ENCODE results near the gene SIPA1L3. TPM values are rescaled to one million over a fixed set of nuclear protein-coding genes. Genes with fewer than 3 reads are reported as not detected.

Gene SIPA1L3
- total and polyA plus RNA-seq, 10 of the 15 experiments (the other 5 are each of a cell fraction or from before 2014, with no cell fraction given) = 0.24 to 66.2 (median 19.1) TPM

DNA sequence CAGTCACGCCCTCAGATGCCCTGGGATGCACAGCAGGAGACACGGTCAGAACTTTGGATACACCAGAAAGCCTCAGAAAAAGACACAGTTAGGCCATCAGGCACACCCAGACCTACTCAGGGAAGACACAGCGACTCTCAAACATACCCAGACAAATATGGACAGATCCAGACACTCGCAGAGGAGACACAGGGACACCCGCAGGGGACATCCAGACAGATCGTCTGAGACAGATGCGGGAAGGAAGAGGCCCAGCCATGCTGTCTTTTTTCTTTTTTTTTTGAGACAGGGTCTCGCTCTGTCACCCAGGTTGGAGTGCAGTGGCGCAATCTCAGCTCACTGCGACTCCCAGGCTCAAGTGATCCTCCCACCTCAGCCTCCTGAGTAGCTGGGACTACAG is 312.2 kb downstream of the SIPA1L3 start:
- H2AFZ ChIP-seq (ENCODE audit: control insufficient read depth, low read depth, low read length) = no peak overlapping the region
- TF ChIP-seq PBX3 (IDR thresholded peaks at IDR 0.05; ENCODE audit: insufficient replicate concordance, low read depth, low read length) (no peak), CBX5 (IDR thresholded peaks at IDR 0.05; ENCODE audit: low read depth) (no peak)
- ChIA-PET POLR2A (no interaction called here), SMC1A (ENCODE audit: uncharacterized antibody, unreplicated experiment) (no interaction called here), CTCF (no interaction called here), RAD21 (ENCODE audit: unreplicated experiment) (no interaction called here)
- in situ Hi-C loops (cut with MboI) = no loop called here
- 0 out of 4 replicates have a peak, but pooled peaks cover 0 to 2% of the 10 kb centered on the region in 2 experiments for H3K27me3 ChIP-seq (replicated peaks in 1 of 2; ENCODE audit: control insufficient read depth in 2 of 2, insufficient read depth in 2 of 2, low read length in 1 of 2)
- FAIRE-seq = no peak
- no peak overlapping the region for H3K9ac ChIP-seq (ENCODE audit: control insufficient read depth, insufficient read depth, low read length)
- intact Hi-C loops (cut with micrococcal nuclease; ENCODE audit: unreplicated experiment) = no loop called here
- no peaks in the 10 kb centered on the region for H3K79me2 ChIP-seq (ENCODE audit: control insufficient read depth, insufficient read depth, low read length)
- no peaks in the 10 kb centered on the region for H3K9me3 ChIP-seq (replicated peaks; ENCODE audit: control insufficient read depth, insufficient read depth, low read length)
- no peak overlapping the region for H3K4me3 ChIP-seq
- H3K4me1 ChIP-seq (ENCODE audit: control insufficient read depth, insufficient read depth, low read length) = peaks cover 3% of the 10 kb centered on the region
- no TSS peak for BruUV-seq (replicated peaks)
- ATAC-seq = no peak
- DNase-seq (ENCODE audit: low read depth, low spot score) = no peak
- 77% methylated on average over 10 of the region's 10 CpGs for WGBS (ENCODE audit: insufficient coverage, insufficient replicate concordance, low lambda C conversion rate, missing lambda C conversion rate)
- H3K36me3 ChIP-seq (ENCODE audit: control insufficient read depth in 2 of 2, insufficient read depth in 2 of 2, low read length in 1 of 2) = no peaks in the 10 kb centered on the region
- H3K4me2 ChIP-seq (ENCODE audit: control insufficient read depth, insufficient read depth) = no peak overlapping the region
- H4K20me1 ChIP-seq (ENCODE audit: control insufficient read depth, insufficient read depth) = no peaks in the 10 kb centered on the region
- no peak overlapping the region for H3K27ac ChIP-seq (ENCODE audit: control insufficient read depth, insufficient read depth)

DNA sequence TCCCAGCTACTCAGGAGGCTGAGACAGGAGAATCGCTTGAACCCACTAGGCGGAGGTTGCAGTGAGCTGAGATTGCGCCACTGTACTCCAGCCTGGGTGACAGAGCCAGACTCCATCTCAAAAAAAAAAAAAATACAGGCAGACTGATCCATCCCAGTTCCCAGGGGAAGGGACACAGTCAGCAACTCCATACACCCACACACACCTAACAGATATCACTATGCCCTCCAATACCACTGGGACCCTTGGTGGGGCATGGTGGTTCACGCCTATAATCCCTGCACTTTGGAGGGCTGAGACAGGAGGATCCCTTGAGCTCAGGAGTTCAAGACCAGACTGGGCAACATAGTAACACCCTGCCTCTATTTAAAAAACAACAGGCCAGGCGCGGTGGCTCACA is 314.4 kb downstream of the SIPA1L3 start:
- 0 out of 2 replicates have a peak, but pooled peaks cover 4% of the 10 kb centered on the region for H3K4me1 ChIP-seq (ENCODE audit: control insufficient read depth, insufficient read depth, low read length)
- no peak overlapping the region for H3K27ac ChIP-seq (ENCODE audit: control insufficient read depth, insufficient read depth)
- FAIRE-seq (no peak), DNase-seq (ENCODE audit: low read depth, low spot score) (no peak), ATAC-seq (no peak)
- no peak overlapping the region for H3K9ac ChIP-seq (ENCODE audit: control insufficient read depth, insufficient read depth, low read length)
- ChIA-PET RAD21 (ENCODE audit: unreplicated experiment) (no interaction called here), POLR2A (no interaction called here), SMC1A (ENCODE audit: uncharacterized antibody, unreplicated experiment) (no interaction called here), CTCF (no interaction called here)
- H2AFZ ChIP-seq (ENCODE audit: control insufficient read depth, low read depth, low read length) = no peak overlapping the region
- H3K27me3 ChIP-seq (replicated peaks in 1 of 2; ENCODE audit: control insufficient read depth in 2 of 2, insufficient read depth in 2 of 2, low read length in 1 of 2) = 0 out of 4 replicates have a peak, but pooled peaks cover 0 to 2% of the 10 kb centered on the region in 2 experiments
- intact Hi-C loops (cut with micrococcal nuclease; ENCODE audit: unreplicated experiment) (no loop called here), in situ Hi-C loops (cut with MboI) (no loop called here)
- WGBS (ENCODE audit: insufficient coverage, insufficient replicate concordance, low lambda C conversion rate, missing lambda C conversion rate) = 96% methylated on average over 5 of the region's 6 CpGs
- no peaks in the 10 kb centered on the region for H3K79me2 ChIP-seq (ENCODE audit: control insufficient read depth, insufficient read depth, low read length)
- H3K4me3 ChIP-seq = no peak overlapping the region
- H3K36me3 ChIP-seq (ENCODE audit: control insufficient read depth in 2 of 2, insufficient read depth in 2 of 2, low read length in 1 of 2) = no peaks in the 10 kb centered on the region
- H3K4me2 ChIP-seq (ENCODE audit: control insufficient read depth, insufficient read depth) = no peak overlapping the region
- no peaks in the 10 kb centered on the region for H4K20me1 ChIP-seq (ENCODE audit: control insufficient read depth, insufficient read depth)
- no peaks in the 10 kb centered on the region for H3K9me3 ChIP-seq (replicated peaks; ENCODE audit: control insufficient read depth, insufficient read depth, low read length)
- no TSS peak for BruUV-seq (replicated peaks)
- no peak for TF ChIP-seq ATF7 (IDR thresholded peaks at IDR 0.05; ENCODE audit: low read depth)
- TF ChIP-seq CBX3 (IDR thresholded peaks at IDR 0.05; ENCODE audit: borderline replicate concordance, low read depth) = no peak
- TF ChIP-seq KLF5 (IDR thresholded peaks at IDR 0.05; ENCODE audit: partially characterized antibody) = no peak
- TF ChIP-seq, protein P1, sequence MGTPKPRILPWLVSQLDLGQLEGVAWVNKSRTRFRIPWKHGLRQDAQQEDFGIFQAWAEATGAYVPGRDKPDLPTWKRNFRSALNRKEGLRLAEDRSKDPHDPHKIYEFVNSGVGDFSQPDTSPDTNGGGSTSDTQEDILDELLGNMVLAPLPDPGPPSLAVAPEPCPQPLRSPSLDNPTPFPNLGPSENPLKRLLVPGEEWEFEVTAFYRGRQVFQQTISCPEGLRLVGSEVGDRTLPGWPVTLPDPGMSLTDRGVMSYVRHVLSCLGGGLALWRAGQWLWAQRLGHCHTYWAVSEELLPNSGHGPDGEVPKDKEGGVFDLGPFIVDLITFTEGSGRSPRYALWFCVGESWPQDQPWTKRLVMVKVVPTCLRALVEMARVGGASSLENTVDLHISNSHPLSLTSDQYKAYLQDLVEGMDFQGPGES (IDR thresholded peaks at IDR 0.05) = no peak
- TF ChIP-seq ZNF274 (IDR thresholded peaks at IDR 0.05; ENCODE audit: insufficient read depth, insufficient read length) = no peak
- no peak for TF ChIP-seq BMI1 (IDR thresholded peaks at IDR 0.05; ENCODE audit: borderline replicate concordance)
- no peak for TF ChIP-seq RBBP5 (conservative IDR thresholded peaks at IDR 0.05)
- TF ChIP-seq TARDBP (IDR thresholded peaks at IDR 0.05; ENCODE audit: borderline replicate concordance) = no peak
- TF ChIP-seq MTA3 (IDR thresholded peaks at IDR 0.05; ENCODE audit: borderline replicate concordance, low read length) = no peak
- TF ChIP-seq NR2C1 (IDR thresholded peaks at IDR 0.05) = no peak
- no peak for TF ChIP-seq POLR2AphosphoS2 (IDR thresholded peaks at IDR 0.05; ENCODE audit: low read depth, low read length)
- TF ChIP-seq E2F4 (IDR thresholded peaks at IDR 0.05; ENCODE audit: low read depth, low read length) = no peak
- no peak for TF ChIP-seq RUNX3 (IDR thresholded peaks at IDR 0.05; ENCODE audit: low read length)

Data from GM12878 (cell line).